22Rv1 (cell line): Measurements from ENCODE around the gene NLK.

Experiments
- H3K27ac ChIP-seq: fragments of 450-650 bp; 2 replicates; pipeline ENCODE4 v1.5.1; 2017
- CTCF ChIP-seq: fragments of 450-650 bp; IDR thresholded peaks from 2 replicates; pipeline ENCODE4 v1.5.1; 2017; ENCODE audit warnings: mild to moderate bottlenecking
- ZFX ChIP-seq: fragments of 450-650 bp; IDR thresholded peaks from 2 replicates; pipeline ENCODE4 v1.6.1; 2017; ENCODE audit warnings: antibody characterized with exemption, borderline replicate concordance

The NLK gene

GRCh38 chr17:28221751-28222414 lies 179.4 kb downstream of the NLK start:
- TF ChIP-seq ZFX (no peak), CTCF (no peak)
- no peak overlapping the region for H3K27ac ChIP-seq

GRCh38 chr17:28225271-28225670 lies 182.8 kb downstream of the NLK start:
- TF ChIP-seq CTCF (no peak), ZFX (no peak)
- H3K27ac ChIP-seq, result peak overlapping the region; percentile 93

- peak overlapping the region; percentile 93 for H3K27ac ChIP-seq
- TF ChIP-seq ZFX, result no peak
- no peak for TF ChIP-seq CTCF
These were observed 183.4 kb downstream of the NLK start for GRCh38 chr17:28225867-28226266.

GRCh38 chr17:28226563-28227315 lies 184.3 kb downstream of the NLK start:
- TF ChIP-seq CTCF (no peak), ZFX (no peak)
- peak overlapping the region; percentile 93 for H3K27ac ChIP-seq

GRCh38 chr17:28227316-28228108 lies 185.0 kb downstream of the NLK start:
- no peak for TF ChIP-seq ZFX
- peak; percentile 34; the same call in 1 of the 2 replicates for TF ChIP-seq CTCF
- H3K27ac ChIP-seq, result peak overlapping the region; percentile 93

DNA sequence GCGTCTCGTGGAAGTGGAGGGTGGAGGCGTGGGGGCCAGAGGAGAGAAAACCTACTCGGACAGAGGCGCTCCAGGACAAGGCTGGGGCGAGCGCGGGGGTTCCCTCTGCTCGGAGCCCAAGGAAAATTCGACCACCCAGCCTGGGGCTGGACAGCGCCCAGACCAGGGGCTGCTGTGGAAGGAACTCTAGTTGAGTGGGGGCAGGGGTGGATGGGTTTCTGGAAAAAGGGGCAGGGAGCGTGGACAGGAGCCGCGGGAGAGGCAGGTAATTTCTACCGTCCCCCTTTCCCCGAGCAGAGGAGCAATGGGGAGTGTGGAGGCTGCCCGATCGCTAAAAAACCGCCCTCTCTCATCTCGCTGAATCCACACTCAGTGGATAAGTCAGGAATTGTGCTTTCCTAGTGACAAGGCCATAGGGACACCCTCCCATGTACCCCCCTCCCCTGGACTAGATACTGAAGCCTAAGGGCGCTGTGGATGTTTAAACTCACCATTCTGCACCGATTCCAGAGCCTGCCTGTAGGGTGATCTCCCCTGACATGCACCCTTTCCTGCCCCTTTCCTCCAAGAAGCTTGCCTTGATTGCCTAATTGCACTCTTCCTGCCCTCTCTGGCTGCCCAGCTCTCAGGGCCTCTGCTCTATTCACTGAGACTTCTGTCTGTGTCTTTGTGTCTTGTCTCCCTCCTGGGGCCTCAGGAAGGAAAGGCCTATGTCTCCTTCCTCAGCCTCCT lies 185.8 kb downstream of the NLK start:
- peak overlapping the region; percentile 93 for H3K27ac ChIP-seq
- TF ChIP-seq ZFX (no peak), CTCF (no peak)
